Measurements from ENCODE around the gene NCAPD3.

NCAPD3 gene

GRCh38 chr11:134151083-134151747 lies 72.6 kb downstream of the NCAPD3 start:
- DNase-seq = no peak
- peaks cover 32% of the 10 kb centered on the region for H3K36me3 ChIP-seq (ENCODE audit: control insufficient read depth, insufficient read depth, low read length)
- no peaks in the 10 kb centered on the region for H3K9me3 ChIP-seq (ENCODE audit: control insufficient read depth, low read length)
- H3K4me1 ChIP-seq (ENCODE audit: control insufficient read depth, insufficient read depth, low read length, poor library complexity, severe bottlenecking) = no peaks in the 10 kb centered on the region
- no peak overlapping the region for H3K4me3 ChIP-seq (ENCODE audit: insufficient read depth, low read depth, low read length, poor library complexity, severe bottlenecking)
- H3K27ac ChIP-seq (ENCODE audit: insufficient read depth, low read length, poor library complexity, severe bottlenecking) = no peak overlapping the region
- no peaks in the 10 kb centered on the region for H3K27me3 ChIP-seq (replicated peaks; ENCODE audit: control insufficient read depth, insufficient read depth, low read length, poor library complexity, severe bottlenecking)

DNA sequence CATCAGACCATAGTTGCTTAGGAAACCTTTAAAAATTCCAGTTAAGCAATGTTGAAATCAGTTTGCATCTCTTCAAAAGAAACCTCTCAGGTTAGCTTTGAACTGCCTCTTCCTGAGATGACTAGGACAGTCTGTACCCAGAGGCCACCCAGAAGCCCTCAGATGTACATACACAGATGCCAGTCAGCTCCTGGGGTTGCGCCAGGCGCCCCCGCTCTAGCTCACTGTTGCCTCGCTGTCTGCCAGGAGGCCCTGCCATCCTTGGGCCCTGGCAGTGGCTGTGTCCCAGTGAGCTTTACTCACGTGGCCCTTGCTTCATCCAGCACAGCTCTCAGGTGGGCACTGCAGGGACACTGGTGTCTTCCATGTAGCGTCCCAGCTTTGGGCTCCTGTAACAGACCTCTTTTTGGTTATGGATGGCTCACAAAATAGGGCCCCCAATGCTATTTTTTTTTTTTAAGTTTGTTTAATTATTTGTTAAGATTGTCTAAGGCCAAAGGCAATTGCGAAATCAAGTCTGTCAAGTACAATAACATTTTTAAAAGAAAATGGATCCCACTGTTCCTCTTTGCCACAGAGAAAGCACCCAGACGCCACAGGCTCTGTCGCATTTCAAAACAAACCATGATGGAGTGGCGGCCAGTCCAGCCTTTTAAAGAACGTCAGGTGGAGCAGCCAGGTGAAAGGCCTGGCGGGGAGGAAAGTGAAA lies 73.4 kb downstream of the NCAPD3 start:
- no peak for DNase-seq
- H3K9me3 ChIP-seq (ENCODE audit: control insufficient read depth, low read length) = no peaks in the 10 kb centered on the region
- no peaks in the 10 kb centered on the region for H3K4me1 ChIP-seq (ENCODE audit: control insufficient read depth, insufficient read depth, low read length, poor library complexity, severe bottlenecking)
- no peaks in the 10 kb centered on the region for H3K27me3 ChIP-seq (replicated peaks; ENCODE audit: control insufficient read depth, insufficient read depth, low read length, poor library complexity, severe bottlenecking)
- H3K27ac ChIP-seq (ENCODE audit: insufficient read depth, low read length, poor library complexity, severe bottlenecking) = no peak overlapping the region
- H3K36me3 ChIP-seq (ENCODE audit: control insufficient read depth, insufficient read depth, low read length) = peaks cover 27% of the 10 kb centered on the region
- H3K4me3 ChIP-seq (ENCODE audit: insufficient read depth, low read depth, low read length, poor library complexity, severe bottlenecking) = no peak overlapping the region

GRCh38 chr11:134149371-134149770 lies 74.4 kb downstream of the NCAPD3 start:
- H3K27ac ChIP-seq (ENCODE audit: insufficient read depth, low read length, poor library complexity, severe bottlenecking) = no peak overlapping the region
- H3K27me3 ChIP-seq (replicated peaks; ENCODE audit: control insufficient read depth, insufficient read depth, low read length, poor library complexity, severe bottlenecking) = no peaks in the 10 kb centered on the region
- peaks cover 27% of the 10 kb centered on the region for H3K36me3 ChIP-seq (ENCODE audit: control insufficient read depth, insufficient read depth, low read length)
- H3K9me3 ChIP-seq (ENCODE audit: control insufficient read depth, low read length) = no peaks in the 10 kb centered on the region
- DNase-seq = no peak
- H3K4me3 ChIP-seq (ENCODE audit: insufficient read depth, low read depth, low read length, poor library complexity, severe bottlenecking) = no peak overlapping the region
- H3K4me1 ChIP-seq (ENCODE audit: control insufficient read depth, insufficient read depth, low read length, poor library complexity, severe bottlenecking) = no peaks in the 10 kb centered on the region

GRCh38 chr11:134146598-134146997 lies 77.2 kb downstream of the NCAPD3 start:
- no peak overlapping the region for H3K27ac ChIP-seq (ENCODE audit: insufficient read depth, low read length, poor library complexity, severe bottlenecking)
- no peaks in the 10 kb centered on the region for H3K9me3 ChIP-seq (ENCODE audit: control insufficient read depth, low read length)
- H3K4me3 ChIP-seq (ENCODE audit: insufficient read depth, low read depth, low read length, poor library complexity, severe bottlenecking) = no peak overlapping the region
- no peaks in the 10 kb centered on the region for H3K4me1 ChIP-seq (ENCODE audit: control insufficient read depth, insufficient read depth, low read length, poor library complexity, severe bottlenecking)
- no peak for DNase-seq
- H3K27me3 ChIP-seq (replicated peaks; ENCODE audit: control insufficient read depth, insufficient read depth, low read length, poor library complexity, severe bottlenecking) = no peaks in the 10 kb centered on the region
- H3K36me3 ChIP-seq (ENCODE audit: control insufficient read depth, insufficient read depth, low read length) = peaks cover 14% of the 10 kb centered on the region

GRCh38 chr11:134145715-134146114 lies 78.1 kb downstream of the NCAPD3 start:
- H3K27ac ChIP-seq (ENCODE audit: insufficient read depth, low read length, poor library complexity, severe bottlenecking) = no peak overlapping the region
- no peak overlapping the region for H3K4me3 ChIP-seq (ENCODE audit: insufficient read depth, low read depth, low read length, poor library complexity, severe bottlenecking)
- H3K27me3 ChIP-seq (replicated peaks; ENCODE audit: control insufficient read depth, insufficient read depth, low read length, poor library complexity, severe bottlenecking) = no peaks in the 10 kb centered on the region
- DNase-seq = no peak
- H3K4me1 ChIP-seq (ENCODE audit: control insufficient read depth, insufficient read depth, low read length, poor library complexity, severe bottlenecking) = no peaks in the 10 kb centered on the region
- H3K9me3 ChIP-seq (ENCODE audit: control insufficient read depth, low read length) = no peaks in the 10 kb centered on the region
- H3K36me3 ChIP-seq (ENCODE audit: control insufficient read depth, insufficient read depth, low read length) = peaks cover 14% of the 10 kb centered on the region

- no peaks in the 10 kb centered on the region for H3K27me3 ChIP-seq (replicated peaks; ENCODE audit: control insufficient read depth, insufficient read depth, low read length, poor library complexity, severe bottlenecking)
- DNase-seq = no peak
- H3K9me3 ChIP-seq (ENCODE audit: control insufficient read depth, low read length) = no peaks in the 10 kb centered on the region
- H3K36me3 ChIP-seq (ENCODE audit: control insufficient read depth, insufficient read depth, low read length) = peaks cover 14% of the 10 kb centered on the region
- H3K4me1 ChIP-seq (ENCODE audit: control insufficient read depth, insufficient read depth, low read length, poor library complexity, severe bottlenecking) = no peaks in the 10 kb centered on the region
- H3K27ac ChIP-seq (ENCODE audit: insufficient read depth, low read length, poor library complexity, severe bottlenecking) = no peak overlapping the region
- H3K4me3 ChIP-seq (ENCODE audit: insufficient read depth, low read depth, low read length, poor library complexity, severe bottlenecking) = no peak overlapping the region
These were observed 79.0 kb downstream of the NCAPD3 start for GRCh38 chr11:134144744-134145143.

- no peaks in the 10 kb centered on the region for H3K4me1 ChIP-seq (ENCODE audit: control insufficient read depth, insufficient read depth, low read length, poor library complexity, severe bottlenecking)
- no peak for DNase-seq
- H3K4me3 ChIP-seq (ENCODE audit: insufficient read depth, low read depth, low read length, poor library complexity, severe bottlenecking) = no peak overlapping the region
- peaks cover 8% of the 10 kb centered on the region for H3K36me3 ChIP-seq (ENCODE audit: control insufficient read depth, insufficient read depth, low read length)
- no peaks in the 10 kb centered on the region for H3K27me3 ChIP-seq (replicated peaks; ENCODE audit: control insufficient read depth, insufficient read depth, low read length, poor library complexity, severe bottlenecking)
- H3K9me3 ChIP-seq (ENCODE audit: control insufficient read depth, low read length) = no peaks in the 10 kb centered on the region
- H3K27ac ChIP-seq (ENCODE audit: insufficient read depth, low read length, poor library complexity, severe bottlenecking) = no peak overlapping the region
These were observed 80.0 kb downstream of the NCAPD3 start for GRCh38 chr11:134143801-134144200.

- H3K36me3 ChIP-seq (ENCODE audit: control insufficient read depth, insufficient read depth, low read length) = no peaks in the 10 kb centered on the region
- DNase-seq = no peak
- H3K4me1 ChIP-seq (ENCODE audit: control insufficient read depth, insufficient read depth, low read length, poor library complexity, severe bottlenecking) = no peaks in the 10 kb centered on the region
- no peaks in the 10 kb centered on the region for H3K9me3 ChIP-seq (ENCODE audit: control insufficient read depth, low read length)
- H3K27me3 ChIP-seq (replicated peaks; ENCODE audit: control insufficient read depth, insufficient read depth, low read length, poor library complexity, severe bottlenecking) = no peaks in the 10 kb centered on the region
- H3K27ac ChIP-seq (ENCODE audit: insufficient read depth, low read length, poor library complexity, severe bottlenecking) = no peak overlapping the region
- H3K4me3 ChIP-seq (ENCODE audit: insufficient read depth, low read depth, low read length, poor library complexity, severe bottlenecking) = no peak overlapping the region
These were observed 81.2 kb downstream of the NCAPD3 start for GRCh38 chr11:134142536-134142935.

- H3K4me3 ChIP-seq (ENCODE audit: insufficient read depth, low read depth, low read length, poor library complexity, severe bottlenecking) = no peak overlapping the region
- H3K27me3 ChIP-seq (replicated peaks; ENCODE audit: control insufficient read depth, insufficient read depth, low read length, poor library complexity, severe bottlenecking) = no peaks in the 10 kb centered on the region
- H3K4me1 ChIP-seq (ENCODE audit: control insufficient read depth, insufficient read depth, low read length, poor library complexity, severe bottlenecking) = no peaks in the 10 kb centered on the region
- H3K27ac ChIP-seq (ENCODE audit: insufficient read depth, low read length, poor library complexity, severe bottlenecking) = no peak overlapping the region
- no peak for DNase-seq
- H3K9me3 ChIP-seq (ENCODE audit: control insufficient read depth, low read length) = no peaks in the 10 kb centered on the region
- H3K36me3 ChIP-seq (ENCODE audit: control insufficient read depth, insufficient read depth, low read length) = no peaks in the 10 kb centered on the region
These were observed 82.7 kb downstream of the NCAPD3 start for GRCh38 chr11:134140961-134141490.

GRCh38 chr11:134139873-134140331 lies 83.9 kb downstream of the NCAPD3 start:
- no peaks in the 10 kb centered on the region for H3K4me1 ChIP-seq (ENCODE audit: control insufficient read depth, insufficient read depth, low read length, poor library complexity, severe bottlenecking)
- H3K4me3 ChIP-seq (ENCODE audit: insufficient read depth, low read depth, low read length, poor library complexity, severe bottlenecking) = no peak overlapping the region
- no peaks in the 10 kb centered on the region for H3K9me3 ChIP-seq (ENCODE audit: control insufficient read depth, low read length)
- H3K27ac ChIP-seq (ENCODE audit: insufficient read depth, low read length, poor library complexity, severe bottlenecking) = no peak overlapping the region
- DNase-seq = peak in 1 of 3 donors; percentile 13
- H3K36me3 ChIP-seq (ENCODE audit: control insufficient read depth, insufficient read depth, low read length) = no peaks in the 10 kb centered on the region
- H3K27me3 ChIP-seq (replicated peaks; ENCODE audit: control insufficient read depth, insufficient read depth, low read length, poor library complexity, severe bottlenecking) = no peaks in the 10 kb centered on the region
